Central memory CD4-positive, alpha-beta T cell (primary cell): ENCODE results near the gene C2CD2.
A peak's percentile ranks its signal among the peaks of the same experiment; 100 is the strongest.
"Not testable (repeated sequence)": the region's sequence is repeated elsewhere in the genome, so short reads cannot be mapped to it uniquely, and the experiment has no call there.

ENCODE experiments used
- DNase-seq: peaks from one replicate; pipeline ENCODE4 v3.0.0; 2022
- total RNA-seq, 3 experiments: gene quantifications; one replicate each; lab custom pipeline; 2026; lab: John Stamatoyannopoulos, UW

C2CD2 gene
- total RNA-seq, result 11.2 to 17.3 (median 12.9) reads per million in 3 experiments

DNA sequence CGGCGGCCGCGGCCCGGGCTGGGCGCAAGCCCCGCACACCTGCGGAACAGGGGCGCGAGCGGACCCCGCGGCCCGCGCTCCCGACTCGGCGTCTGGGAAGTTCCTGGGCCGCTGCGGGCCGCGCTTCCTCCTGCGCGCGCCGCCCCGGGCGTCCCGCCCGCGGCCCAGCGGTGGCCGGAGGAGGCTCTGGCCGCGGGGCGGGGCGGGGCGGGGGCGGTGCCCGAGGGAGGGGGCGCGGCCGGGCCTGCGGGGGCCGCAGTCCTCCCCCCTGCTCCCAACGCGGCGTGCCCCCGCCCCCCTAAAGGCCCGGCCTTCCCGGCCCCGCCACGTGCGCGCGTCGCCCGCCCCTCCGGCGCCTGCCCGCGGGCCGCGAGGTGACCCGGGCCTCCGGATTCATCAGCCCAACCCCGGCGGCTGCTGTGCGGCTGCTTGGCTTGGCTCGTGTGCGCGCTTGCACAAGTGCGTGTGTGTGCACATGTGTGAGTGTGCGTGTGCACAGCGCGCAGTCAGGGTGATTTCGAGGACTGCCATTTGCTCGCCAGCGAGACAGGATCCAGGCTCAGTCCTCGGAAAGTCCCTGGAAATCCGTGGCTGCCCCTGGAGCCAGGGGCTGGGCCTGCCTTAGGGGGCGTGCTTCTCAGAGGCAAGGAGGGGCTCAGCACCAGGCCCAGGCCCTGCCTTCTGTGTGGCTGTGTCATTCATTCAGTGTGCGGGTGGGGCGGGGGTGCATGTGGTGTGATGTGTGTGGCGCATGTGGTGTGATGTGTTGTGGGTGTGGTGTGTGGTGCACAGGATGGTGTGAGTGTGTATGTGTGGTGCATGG, at the start of gene C2CD2:
Gene C2CD2, minus strand, starts transcription at position 188 of the 823 bp plus-strand sequence. CDS start 370 bp downstream, outside the sequence.
- no peak for DNase-seq

DNA sequence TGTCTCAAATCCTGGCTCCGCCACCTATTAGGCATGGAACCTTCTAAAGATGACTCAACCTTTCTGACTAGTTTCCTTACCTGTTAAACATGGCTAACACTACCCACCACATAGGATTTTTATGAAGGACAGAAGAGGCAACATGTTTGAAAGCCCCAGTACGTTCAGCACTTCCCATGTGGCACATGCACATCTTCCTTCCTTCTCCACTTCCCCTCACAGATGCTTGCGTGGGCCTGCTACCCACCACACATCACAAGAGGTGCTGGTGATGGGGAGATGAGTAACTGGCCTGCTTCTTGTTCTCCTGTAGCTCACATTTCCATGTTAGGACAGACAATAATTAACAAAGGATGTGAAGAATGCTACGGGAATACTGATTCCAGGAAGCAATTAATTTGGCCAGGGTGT, 49.2 kb upstream of the C2CD2 start:
- DNase-seq, result no peak

DNA sequence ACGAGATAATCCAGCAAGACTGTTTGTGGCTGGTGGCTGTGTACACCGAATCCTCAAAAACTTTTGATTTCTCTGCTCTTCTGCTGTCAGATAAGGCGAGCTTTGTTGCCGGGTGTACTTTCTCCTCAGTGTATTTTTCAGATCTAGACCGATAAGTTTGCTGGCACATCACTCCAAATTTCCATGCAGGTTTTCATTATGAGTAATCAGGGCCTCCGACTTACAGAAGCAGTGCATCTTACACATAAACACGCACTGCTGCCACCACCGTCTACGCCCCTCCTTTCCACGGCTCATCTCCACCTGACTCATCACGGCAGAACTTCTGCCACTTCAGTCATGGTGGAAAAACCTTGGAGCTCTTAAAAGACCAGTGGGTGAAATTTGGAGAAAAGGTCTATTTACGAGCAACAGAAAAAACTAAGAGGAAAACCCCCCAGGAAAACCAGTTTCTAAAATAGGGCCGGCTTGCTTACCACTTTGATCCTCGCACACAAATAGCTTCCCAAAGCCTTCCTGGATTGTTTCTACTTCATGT, 48.7 kb upstream of the C2CD2 start:
- peak; percentile 23 for DNase-seq

DNA sequence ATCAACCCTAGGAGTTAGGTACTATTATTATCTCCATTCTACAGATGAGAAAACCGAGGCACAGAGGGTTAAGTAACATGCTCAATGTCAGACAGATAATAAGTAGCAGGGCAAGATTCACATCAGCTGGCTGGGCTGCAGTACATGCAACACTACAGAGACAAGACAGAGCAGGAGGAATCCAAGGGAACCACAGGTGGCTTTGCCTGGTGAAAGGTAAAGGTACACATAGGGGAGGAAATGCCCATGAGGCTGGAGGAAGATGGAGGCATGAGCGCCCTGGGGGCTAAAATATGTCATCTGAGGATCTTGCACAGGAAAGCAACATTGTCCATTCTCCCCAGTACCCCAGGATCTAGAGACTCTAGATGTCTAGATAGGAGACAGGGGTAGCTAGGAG, 48.0 kb upstream of the C2CD2 start:
- no peak for DNase-seq

DNA sequence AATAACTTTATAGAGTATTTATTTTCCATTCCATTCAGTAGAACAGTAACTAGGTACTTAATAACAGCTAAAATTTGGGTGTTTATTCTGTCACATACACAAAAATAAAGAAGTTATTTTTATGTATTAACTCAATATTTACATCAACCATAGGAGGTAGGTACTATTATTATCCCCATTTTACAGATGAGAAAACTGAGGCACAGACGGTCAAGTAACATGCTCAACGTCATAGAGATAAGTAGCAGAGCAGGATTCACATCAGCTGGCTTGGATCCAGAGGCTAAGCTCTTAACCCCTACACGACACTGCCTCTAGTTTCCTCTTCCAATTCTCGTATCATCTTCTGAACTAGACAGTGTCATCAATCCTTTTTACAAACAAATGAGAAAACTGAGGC, 47.1 kb upstream of the C2CD2 start:
- DNase-seq, result no peak

DNA sequence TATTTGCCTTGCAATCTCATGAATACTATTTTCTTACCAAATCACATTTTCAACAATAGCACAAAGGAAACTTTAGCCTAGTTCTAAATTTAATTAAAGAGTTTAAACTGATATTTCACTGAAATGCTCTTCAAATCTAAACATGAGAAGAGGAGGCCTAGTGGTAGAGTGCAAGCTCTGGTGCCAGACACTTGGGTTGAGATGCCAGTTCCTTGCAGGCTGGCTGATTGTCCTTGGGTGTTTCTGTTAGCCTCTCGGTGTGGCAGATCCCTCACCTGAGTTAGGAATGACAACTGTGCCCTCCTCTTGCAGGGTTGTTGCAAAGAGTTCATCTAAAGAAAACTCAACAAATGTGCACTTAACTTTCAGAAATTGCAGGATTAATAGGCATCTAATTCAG, 43.8 kb upstream of the C2CD2 start:
- no peak for DNase-seq

DNA sequence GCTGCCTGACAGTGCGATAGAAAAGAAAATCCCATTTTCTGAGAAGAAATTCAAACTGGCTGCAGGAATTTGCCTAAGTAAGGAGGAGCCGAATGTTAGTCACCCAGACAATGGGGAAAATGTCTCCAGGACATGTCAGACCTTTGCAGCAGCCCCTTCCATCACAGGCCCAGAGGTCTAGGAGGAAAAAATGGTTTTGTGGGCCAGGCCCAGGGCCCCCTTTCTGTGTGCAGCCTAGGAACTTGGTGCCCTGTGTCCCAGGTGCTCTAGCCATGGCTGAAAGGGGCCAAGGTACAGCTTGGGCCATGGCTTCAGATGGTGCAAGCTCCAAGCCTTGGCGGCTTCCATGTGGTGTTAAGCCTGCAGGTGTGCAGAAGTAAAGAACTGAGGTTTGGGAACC, 41.8 kb upstream of the C2CD2 start:
- no peak for DNase-seq

DNA sequence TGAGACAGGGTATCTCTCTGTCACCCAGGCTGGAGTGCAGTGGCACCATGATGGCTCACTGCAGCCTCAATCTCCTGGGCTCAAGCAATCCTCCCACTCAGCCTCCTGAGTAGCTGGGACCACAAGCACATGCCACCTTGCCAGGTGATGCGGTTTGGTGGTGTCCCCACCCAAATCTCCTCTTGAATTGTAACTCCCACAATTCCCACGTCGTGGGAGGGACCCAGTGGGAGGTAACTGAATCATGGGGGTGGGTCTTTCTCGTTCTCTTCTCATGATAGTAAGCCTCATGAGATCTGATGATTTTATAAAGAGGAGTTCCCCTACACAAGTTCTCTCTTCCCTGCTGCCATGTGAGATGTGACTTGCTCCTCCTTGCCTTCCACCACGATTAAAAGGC, 40.8 kb upstream of the C2CD2 start:
- not testable (repeated sequence) for DNase-seq

DNA sequence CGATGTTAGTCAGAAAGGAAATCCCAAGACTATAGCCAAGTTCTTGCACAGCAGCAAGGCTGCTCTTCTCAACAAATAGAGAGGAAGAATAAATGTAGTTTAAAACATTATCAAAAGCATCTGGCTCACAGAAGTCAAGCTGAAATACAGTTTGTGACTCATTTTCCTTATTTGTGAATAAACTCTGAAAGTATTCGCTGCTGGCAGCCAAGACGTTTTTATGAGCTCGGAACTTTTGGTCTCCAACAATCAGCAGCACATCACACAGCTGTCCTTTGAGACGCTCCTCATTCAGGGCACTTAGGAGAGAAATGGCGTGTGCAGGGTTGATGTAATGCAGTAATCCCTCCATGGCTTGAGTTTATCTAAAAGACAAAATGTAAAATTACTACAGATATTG, 39.9 kb upstream of the C2CD2 start:
- DNase-seq, result no peak

DNA sequence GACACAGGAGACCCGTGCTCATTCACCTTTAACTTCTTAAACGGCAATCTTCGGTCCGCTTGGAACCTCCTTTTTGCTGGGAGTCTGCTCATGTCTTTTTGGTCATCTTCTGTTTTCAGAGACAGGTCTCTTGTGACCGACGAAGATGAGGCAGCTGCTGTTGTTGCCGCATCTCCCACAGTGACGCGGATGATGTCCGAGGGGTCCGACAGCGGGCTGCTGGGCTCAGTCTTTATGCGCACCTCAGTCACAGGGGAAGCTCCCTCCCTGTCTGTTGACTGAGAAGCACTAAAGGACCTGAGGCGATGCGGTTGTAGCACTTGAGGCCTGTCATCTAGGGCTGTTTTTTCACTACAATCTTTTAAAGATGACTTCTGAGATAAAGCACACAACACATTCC, 38.8 kb upstream of the C2CD2 start:
- no peak for DNase-seq

DNA sequence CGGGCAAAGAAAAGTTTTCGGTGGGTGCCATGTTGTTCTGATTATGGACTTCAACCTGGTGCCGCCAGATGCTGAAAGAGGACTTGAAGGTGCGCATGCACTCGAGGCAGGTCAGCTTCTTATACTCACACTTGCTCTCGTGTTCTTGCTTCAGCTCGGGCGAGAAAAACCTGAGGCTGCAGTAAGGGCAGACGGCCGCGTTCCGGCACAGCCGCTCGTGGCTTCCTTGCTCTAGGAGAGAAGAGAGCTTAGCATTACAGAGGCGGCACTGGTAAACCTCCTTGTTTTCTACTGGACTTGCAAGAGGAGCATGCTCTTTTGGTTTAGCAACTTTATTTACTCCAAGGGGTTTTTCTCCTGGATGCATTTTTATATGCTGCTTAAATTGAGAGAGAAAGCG, 37.8 kb upstream of the C2CD2 start:
- no peak for DNase-seq

DNA sequence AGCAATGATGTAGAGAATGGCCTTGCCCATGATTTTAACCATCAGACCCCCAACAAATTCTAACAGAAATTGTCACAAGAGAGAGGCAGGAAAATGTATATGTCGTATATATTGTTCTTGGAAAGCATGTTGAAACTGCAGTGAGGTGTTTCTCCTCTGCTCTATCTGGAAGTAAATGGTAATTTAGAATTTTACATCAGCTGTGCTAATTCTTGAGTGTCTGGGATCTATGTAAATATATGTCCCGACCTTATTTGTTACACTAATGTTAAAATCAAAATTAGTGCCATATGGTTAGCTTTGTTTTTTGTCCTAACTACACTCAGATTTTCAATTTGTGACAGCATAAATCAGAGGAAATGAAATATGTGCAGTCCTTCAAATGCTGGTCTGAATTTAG, 35.9 kb upstream of the C2CD2 start:
- no peak for DNase-seq

DNA sequence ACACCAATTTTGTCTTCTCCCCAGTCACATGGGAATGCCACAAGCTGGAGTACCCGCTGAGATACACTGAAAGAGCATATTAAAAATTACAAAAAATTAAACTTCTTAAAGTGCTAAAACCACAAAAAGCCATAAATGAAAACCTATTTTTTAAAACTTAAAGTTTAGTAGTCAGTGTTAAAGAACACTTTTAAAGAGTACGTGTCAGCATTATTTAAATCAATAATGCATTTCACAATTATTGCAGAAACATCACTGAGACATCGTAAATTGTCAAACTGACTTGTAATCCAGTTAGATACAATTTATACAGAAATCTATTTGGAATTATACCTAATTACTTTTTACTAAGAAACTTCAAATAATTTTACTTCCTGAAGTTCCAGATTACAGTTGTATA, 33.5 kb upstream of the C2CD2 start:
- DNase-seq, result no peak

DNA sequence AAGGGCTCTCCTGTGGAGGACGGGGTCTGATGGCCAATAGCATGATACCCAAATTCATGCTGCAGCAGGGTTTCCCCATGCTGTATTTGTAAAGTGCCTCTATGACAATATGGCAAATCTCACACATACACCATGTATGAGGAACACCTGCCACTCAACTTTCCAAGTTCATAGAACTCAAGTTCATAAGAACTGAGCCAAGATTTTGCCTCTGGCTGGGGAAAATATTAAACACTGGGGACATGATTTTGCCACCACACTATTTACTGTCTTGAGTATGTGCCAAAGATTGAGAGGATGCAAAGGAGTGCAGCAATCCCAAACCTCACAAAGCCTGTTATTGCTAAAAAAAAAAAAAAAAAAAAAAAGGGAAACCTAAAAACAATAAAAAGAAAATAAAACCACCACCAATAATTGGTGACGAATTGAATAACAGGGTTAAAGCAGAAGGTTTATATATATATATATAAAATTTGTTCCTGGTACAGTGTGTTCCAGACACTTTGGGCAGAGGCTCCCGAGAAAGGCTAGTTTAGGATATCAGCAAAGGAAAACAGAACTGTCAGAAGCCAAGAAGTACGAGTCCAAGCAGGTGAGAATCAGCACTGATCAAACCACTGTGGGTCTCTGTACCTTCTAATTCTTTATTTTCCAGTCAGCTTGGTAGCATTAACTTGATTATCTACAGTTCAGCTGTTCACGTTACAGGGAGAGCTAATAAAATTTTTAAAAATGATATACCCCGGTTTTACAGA, 32.0 kb upstream of the C2CD2 start:
- no peak for DNase-seq

DNA sequence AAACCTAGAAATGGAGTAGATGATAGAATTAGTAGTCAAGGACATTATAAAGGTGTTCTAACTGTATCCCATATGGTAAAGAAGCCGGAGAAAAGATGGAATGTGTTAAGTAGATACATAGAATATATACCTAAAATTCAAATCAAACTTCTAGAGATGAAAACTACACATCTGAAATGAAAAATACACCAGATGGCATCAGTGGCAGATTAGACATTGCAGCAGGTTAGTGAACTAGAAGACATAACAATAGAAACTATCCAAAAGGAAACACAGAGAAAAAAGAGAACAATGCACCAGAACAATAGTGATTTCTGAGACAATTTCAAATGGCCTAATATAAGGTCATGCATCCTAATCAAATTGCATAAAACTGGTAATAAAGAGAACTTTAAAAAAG, 29.4 kb upstream of the C2CD2 start:
- DNase-seq, result no peak

DNA sequence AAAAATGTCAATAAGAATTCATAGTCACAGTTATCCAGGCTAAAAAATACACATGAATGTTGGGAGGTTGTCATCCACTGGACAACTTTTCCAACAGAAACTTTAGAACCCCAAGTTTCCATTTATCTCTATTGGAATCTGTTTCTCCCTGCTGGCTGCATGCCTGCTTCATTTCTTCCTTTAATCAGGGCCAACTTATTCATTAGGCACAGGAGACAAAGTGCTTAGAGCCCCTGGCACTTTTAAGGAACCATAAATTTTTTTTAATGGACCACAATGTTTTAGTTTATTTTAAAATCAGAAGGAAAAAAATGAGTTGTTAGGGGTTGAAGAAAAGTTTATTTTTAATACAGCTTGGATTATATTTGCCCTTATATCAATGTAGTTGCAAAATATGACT, 26.7 kb upstream of the C2CD2 start:
- no peak for DNase-seq

DNA sequence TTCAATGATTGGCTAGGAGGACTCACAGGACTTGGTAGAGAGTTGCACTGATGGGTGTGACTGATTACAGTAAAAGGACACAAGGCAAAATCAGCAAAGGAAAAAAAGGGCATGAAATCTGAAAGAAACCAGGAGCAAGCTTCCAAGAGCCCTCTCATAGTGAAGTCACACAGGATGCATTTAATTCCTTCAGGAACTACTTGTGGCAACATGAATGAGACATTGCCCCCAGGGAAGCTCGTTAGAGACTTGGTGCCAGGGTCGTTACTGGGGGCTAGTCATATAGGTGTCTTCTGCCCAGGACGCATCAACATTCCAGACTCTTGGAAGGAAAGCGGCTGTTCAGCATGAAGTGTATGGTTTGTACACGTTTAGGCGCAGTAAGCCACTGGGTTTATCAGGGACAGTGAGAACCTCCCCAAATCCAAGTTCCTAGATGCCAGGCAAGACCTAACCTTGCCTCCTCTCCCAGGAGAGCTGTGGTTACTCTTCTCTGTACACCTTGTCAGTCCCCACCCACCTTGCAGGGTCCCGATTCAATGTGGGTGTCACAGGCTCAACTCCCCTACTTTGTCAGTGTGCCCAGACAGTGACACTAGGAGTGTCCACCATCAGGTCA, 26.0 kb upstream of the C2CD2 start:
- DNase-seq, result no peak

DNA sequence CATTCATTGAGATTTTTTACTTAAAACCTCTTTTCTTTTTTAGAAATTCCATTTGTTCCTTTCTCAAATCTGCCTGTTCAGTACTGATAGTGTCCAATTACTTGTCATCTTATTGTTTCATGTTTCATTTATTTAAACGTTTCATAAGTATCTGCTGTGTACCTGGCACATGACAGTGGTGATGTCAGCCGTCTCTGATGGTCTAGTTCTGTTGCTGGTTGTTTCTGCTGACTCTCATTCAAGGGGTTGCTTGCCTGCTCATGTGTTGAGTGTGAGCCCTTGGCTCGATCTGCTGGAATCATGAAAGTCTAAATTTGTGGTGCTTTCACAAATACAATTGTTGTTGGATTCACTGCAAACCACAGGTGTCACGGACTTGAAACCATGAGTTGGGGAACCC, 25.5 kb upstream of the C2CD2 start:
- no peak for DNase-seq

DNA sequence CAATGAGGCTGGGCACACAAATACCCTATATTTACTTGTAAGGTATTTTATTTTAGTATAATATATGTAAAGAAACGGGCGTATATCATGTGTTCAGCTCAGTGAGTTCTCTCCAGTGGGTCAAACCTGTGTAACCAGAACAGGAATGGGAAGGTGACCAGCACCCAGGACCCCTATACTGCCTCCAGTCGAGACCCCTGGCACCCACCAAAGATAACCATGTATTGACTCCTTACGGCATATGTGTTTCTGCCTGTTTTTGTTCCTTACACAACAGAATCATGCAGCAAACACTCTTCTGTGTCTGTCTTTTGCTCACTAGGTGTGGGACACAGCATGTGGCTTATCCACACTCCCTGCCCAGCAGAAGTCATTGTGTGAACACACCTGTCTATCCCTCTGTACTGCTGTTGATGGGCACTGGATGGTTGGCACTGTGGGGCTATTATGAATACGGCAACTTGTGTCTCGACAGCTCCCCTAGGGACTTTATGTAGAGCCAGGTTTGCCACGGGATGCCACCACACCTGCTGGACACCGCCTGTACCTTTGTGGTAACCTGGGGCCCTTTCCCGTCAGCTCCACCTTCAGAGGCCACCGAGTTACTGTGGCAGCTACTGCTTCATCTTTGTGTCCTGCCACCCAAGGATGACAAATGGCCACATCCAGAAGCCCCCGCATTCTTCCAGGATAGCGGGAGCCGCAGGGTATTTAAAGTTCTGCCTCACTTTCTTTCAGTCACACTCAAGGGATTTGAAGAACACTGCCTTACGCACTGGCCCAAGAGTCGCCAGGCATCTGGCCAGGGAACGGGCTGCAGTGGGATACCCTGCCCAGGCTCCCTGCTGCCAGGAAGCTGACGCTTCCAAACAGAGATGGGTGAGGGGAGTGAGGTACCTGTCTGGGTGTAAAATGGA, 23.5 kb upstream of the C2CD2 start:
- no peak for DNase-seq

DNA sequence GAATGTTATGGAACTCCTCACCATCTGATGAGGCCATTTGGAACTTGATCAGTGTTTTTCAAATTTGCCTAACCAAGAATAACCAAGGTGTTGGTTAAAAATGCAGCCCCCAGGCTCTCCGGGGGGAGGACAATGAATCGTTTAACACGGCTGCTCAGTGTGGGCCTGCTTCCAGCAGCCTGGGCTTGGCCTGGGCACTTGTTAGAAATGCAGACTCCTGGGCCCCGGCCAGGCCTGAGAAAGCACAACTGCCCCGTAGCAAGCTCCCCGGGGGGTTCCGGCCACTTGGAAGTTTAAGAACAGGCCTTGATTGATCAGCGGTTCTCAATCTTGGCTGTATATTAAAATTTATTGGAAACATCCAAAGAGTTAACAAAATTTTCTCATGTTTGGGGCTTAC, 22.8 kb upstream of the C2CD2 start:
- DNase-seq, result no peak

DNA sequence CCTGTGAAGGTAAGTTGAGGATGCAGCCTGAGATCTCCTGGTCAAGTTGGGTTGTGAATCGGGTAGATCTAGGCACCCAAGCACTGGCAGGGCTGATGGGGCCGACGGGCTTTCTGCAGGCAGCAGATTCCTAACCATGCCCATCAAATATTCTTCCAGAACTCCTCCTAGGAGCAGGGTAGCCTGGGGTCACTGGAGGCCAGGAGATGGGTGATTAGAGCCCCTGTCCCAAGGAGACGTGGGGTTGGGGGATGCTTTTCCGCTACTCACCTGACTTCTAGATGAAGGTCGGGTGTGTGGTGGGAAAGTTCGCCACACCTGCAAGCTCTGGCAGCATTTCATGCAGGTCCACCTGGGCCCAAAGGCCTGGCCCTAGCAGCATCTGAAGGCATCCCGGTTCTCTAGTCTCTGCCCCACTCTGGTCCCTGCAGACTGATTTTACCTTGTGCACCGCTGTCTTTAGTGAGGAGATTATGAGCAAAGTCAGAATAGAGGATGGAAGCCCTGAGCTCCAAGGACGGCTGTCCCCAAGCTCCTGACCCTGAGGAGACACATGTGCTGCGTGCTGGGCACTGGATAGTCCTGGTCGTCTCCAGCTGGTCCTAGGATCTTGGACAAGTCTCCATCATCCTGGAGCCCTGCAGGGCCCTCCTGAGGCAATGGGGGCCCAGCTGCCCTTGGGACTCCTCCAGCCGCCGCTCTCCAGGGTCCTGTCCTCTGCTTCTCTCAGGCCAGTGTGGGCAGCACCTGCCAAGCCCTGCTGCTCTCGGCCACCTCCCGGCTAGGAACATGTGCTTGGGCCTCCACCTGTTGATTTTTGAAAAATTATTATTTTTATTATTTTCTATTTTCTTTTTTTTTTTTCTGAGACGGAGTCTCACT, 21.8 kb upstream of the C2CD2 start:
- DNase-seq, result no peak

DNA sequence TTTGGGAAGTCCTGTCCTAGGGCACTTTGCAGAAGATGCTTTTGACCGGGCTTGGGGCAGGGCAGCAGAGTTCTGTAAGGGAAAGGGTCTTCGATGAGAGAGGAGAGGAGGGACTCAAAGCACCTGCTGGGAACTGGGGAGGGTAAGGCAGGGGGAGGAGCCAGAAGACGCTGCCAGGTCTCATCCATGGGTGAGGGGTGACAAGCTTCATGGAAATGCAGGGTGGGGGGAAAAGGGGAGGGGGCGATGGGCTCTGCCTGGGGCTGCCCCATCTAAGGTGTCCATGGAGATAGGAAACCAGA, 20.9 kb upstream of the C2CD2 start:
- no peak for DNase-seq
